NCI-H2081 treated with DMSO at 0.1 percent for 48 hours (cell line): Measurements from ENCODE around the gene KCNA3.

Source experiments
- DNase-seq: peaks from one replicate; lab custom pipeline; 2025; lab: John Stamatoyannopoulos, UW

KCNA3 gene

GRCh38 chr1:110674337-110675059 is at the start of gene KCNA3:
TSS of gene KCNA3 (minus strand) at chr1:110674940. CDS start at chr1:110674809, 131 bp downstream.
- no peak for DNase-seq

- no peak for DNase-seq
Measured at GRCh38 chr1:110722807-110723206, 48.1 kb upstream of the KCNA3 start.

GRCh38 chr1:110719908-110720307 is 45.2 kb upstream of the KCNA3 start:
- DNase-seq = no peak

- DNase-seq = no peak
Measured at GRCh38 chr1:110718452-110718851, 43.7 kb upstream of the KCNA3 start.

GRCh38 chr1:110717179-110717578 is 42.4 kb upstream of the KCNA3 start:
- no peak for DNase-seq

- no peak for DNase-seq
Measured at GRCh38 chr1:110714374-110714995, 39.7 kb upstream of the KCNA3 start.

GRCh38 chr1:110713221-110713620 is 38.5 kb upstream of the KCNA3 start:
- DNase-seq = no peak

GRCh38 chr1:110710314-110710713 is 35.6 kb upstream of the KCNA3 start:
- DNase-seq = no peak

GRCh38 chr1:110708974-110709440 is 34.3 kb upstream of the KCNA3 start:
- no peak for DNase-seq

- DNase-seq = no peak
Measured at GRCh38 chr1:110707232-110707631, 32.5 kb upstream of the KCNA3 start.

- DNase-seq = no peak
Measured at GRCh38 chr1:110706621-110707020, 31.9 kb upstream of the KCNA3 start.

GRCh38 chr1:110702260-110702659 is 27.5 kb upstream of the KCNA3 start:
- no peak for DNase-seq

- DNase-seq = no peak
Measured at GRCh38 chr1:110700767-110701166, 26.0 kb upstream of the KCNA3 start.

GRCh38 chr1:110697606-110698005 is 22.9 kb upstream of the KCNA3 start:
- DNase-seq = no peak

GRCh38 chr1:110696818-110697217 is 22.1 kb upstream of the KCNA3 start:
- DNase-seq = no peak

GRCh38 chr1:110690709-110691365 is 16.1 kb upstream of the KCNA3 start:
- DNase-seq = no peak

GRCh38 chr1:110689868-110690267 is 15.1 kb upstream of the KCNA3 start:
- DNase-seq = no peak

GRCh38 chr1:110688514-110688913 is 13.8 kb upstream of the KCNA3 start:
- DNase-seq = no peak

- no peak for DNase-seq
Measured at GRCh38 chr1:110687250-110687649, 12.5 kb upstream of the KCNA3 start.

- DNase-seq = no peak
Measured at GRCh38 chr1:110686188-110686587, 11.4 kb upstream of the KCNA3 start.

GRCh38 chr1:110684491-110684890 is 9.8 kb upstream of the KCNA3 start:
- no peak for DNase-seq

- no peak for DNase-seq
Measured at GRCh38 chr1:110682898-110683297, 8.2 kb upstream of the KCNA3 start.
